Measurements from ENCODE around the gene FAM47E.

DNA sequence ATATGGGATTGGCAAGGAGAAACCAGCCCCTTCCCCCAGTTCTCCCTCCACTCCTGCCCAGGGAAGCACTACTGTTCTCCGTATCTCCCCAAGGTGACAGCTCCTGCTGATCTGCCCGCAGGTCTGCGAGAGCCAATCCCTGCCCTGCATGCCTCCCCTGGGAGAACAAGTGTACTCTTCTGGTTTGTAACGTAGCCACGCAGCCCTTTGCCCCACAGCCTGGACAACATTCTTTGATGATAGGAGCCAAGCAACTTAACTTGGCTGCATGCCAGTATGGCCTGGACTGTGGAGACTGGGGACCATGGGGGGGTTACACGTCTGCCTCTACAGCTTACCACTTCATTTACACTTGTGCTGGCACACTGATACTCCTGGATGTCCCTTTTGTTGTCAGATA is 57.0 kb downstream of the FAM47E start:
- TF ChIP-seq, protein P1, sequence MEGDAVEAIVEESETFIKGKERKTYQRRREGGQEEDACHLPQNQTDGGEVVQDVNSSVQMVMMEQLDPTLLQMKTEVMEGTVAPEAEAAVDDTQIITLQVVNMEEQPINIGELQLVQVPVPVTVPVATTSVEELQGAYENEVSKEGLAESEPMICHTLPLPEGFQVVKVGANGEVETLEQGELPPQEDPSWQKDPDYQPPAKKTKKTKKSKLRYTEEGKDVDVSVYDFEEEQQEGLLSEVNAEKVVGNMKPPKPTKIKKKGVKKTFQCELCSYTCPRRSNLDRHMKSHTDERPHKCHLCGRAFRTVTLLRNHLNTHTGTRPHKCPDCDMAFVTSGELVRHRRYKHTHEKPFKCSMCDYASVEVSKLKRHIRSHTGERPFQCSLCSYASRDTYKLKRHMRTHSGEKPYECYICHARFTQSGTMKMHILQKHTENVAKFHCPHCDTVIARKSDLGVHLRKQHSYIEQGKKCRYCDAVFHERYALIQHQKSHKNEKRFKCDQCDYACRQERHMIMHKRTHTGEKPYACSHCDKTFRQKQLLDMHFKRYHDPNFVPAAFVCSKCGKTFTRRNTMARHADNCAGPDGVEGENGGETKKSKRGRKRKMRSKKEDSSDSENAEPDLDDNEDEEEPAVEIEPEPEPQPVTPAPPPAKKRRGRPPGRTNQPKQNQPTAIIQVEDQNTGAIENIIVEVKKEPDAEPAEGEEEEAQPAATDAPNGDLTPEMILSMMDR (IDR thresholded peaks at IDR 0.05): no peak
- no peak for TF ChIP-seq EP300 (IDR thresholded peaks at IDR 0.05)
- TF ChIP-seq POLR2AphosphoS5 (IDR thresholded peaks at IDR 0.05): no peak
- no peak for TF ChIP-seq POLR2A (IDR thresholded peaks at IDR 0.05)

Data from suprapubic skin (tissue), 4 donors.